NCI-H524 (cell line): ENCODE measurements around the gene NAXE.
"Not testable (repeated sequence)": the region's sequence is repeated elsewhere in the genome, so short reads cannot be mapped to it uniquely, and the experiment has no call there.

Experiments used
- DNase-seq, 2 experiments: peaks; one replicate each; lab custom pipeline; 2025; lab: John Stamatoyannopoulos, UW

The NAXE gene

GRCh38 chr1:156593661-156593989 is 2.0 kb downstream of the NAXE start:
- no peak for DNase-seq

GRCh38 chr1:156594190-156594589 is 2.6 kb downstream of the NAXE start:
- DNase-seq = no peak

- no peak for DNase-seq
Observed at GRCh38 chr1:156595016-156595415, 3.4 kb downstream of the NAXE start.

- DNase-seq = no peak
Observed at GRCh38 chr1:156596426-156596825, 4.8 kb downstream of the NAXE start.

GRCh38 chr1:156598125-156598524 is 6.5 kb downstream of the NAXE start:
- no peak for DNase-seq

GRCh38 chr1:156598731-156599432 is 7.3 kb downstream of the NAXE start:
- DNase-seq = peak in 1 of 2 experiments; percentile 49

GRCh38 chr1:156599811-156600210 is 8.2 kb downstream of the NAXE start:
- no peak for DNase-seq

GRCh38 chr1:156600733-156601121 is 9.2 kb downstream of the NAXE start:
- no peak for DNase-seq

GRCh38 chr1:156601122-156601830 is 9.7 kb downstream of the NAXE start, which contains the start of gene GPATCH4:
TSS of gene GPATCH4 (minus strand) at chr1:156601479.
- DNase-seq = peak; percentile 79 to 84

GRCh38 chr1:156601892-156602291 is 10.3 kb downstream of the NAXE start:
- DNase-seq = no peak

- peak; percentile 30 to 45 for DNase-seq
Observed at GRCh38 chr1:156602557-156602993, 11.0 kb downstream of the NAXE start.

GRCh38 chr1:156607344-156607743 is 15.8 kb downstream of the NAXE start:
- not testable (repeated sequence) for DNase-seq

GRCh38 chr1:156608036-156608674 is 16.6 kb downstream of the NAXE start:
- peak; percentile 39 to 76 for DNase-seq

- peak in 1 of 2 experiments; percentile 46 for DNase-seq
Observed at GRCh38 chr1:156608981-156609380, 17.4 kb downstream of the NAXE start.

GRCh38 chr1:156610072-156610471 is 18.5 kb downstream of the NAXE start:
- not testable (repeated sequence) for DNase-seq

GRCh38 chr1:156612666-156613065 is 21.1 kb downstream of the NAXE start:
- no peak for DNase-seq

GRCh38 chr1:156615946-156616345 is 24.4 kb downstream of the NAXE start:
- no peak for DNase-seq

- DNase-seq = peak in 1 of 2 experiments; percentile 53
Observed at GRCh38 chr1:156616463-156616862, 24.9 kb downstream of the NAXE start.

GRCh38 chr1:156618853-156619581 is 27.4 kb downstream of the NAXE start, which contains the start of gene HAPLN2:
TSS of gene HAPLN2 (plus strand) at chr1:156619415. CDS start at chr1:156623491, 4,076 bp downstream.
- DNase-seq = peak; percentile 47 to 50

- no peak for DNase-seq
Observed at GRCh38 chr1:156619582-156619955, 28.0 kb downstream of the NAXE start.

- DNase-seq = peak in 1 of 2 experiments; percentile 31
Observed at GRCh38 chr1:156622581-156623297, 31.2 kb downstream of the NAXE start.
